Measurements from ENCODE around the gene IGSF21. TPM values are rescaled to one million over a fixed set of nuclear protein-coding genes. Genes with fewer than 3 reads are reported as not detected.

IGSF21 gene
- polyA plus RNA-seq, 1 donor (not counting 4 experiments of a cell fraction or from before 2014, with no cell fraction given): not detected

GRCh38 chr1:18316764-18317163, 209.2 kb downstream of the IGSF21 start:
- Histone ChIP-seq H3K9me1 (ENCODE audit: control insufficient read depth, extremely low read depth, insufficient read depth, low read length) (no peaks in the 10 kb centered on the region), H3K4me1 (ENCODE audit: control insufficient read depth, extremely low read depth, insufficient read depth, low read length) (no peaks in the 10 kb centered on the region), H3K9me3 (ENCODE audit: control insufficient read depth, low read depth, low read length) (no peaks in the 10 kb centered on the region), H2AFZ (ENCODE audit: control insufficient read depth, low read length) (no peak overlapping the region), H3K9ac (ENCODE audit: control insufficient read depth, extremely low read depth, insufficient read depth, low read length) (no peak overlapping the region), H3K27me3 (ENCODE audit: control insufficient read depth, extremely low read depth, insufficient read depth, low read length) (no peaks in the 10 kb centered on the region), H3K36me3 (ENCODE audit: control insufficient read depth in 2 of 2, extremely low read depth in 1 of 2, insufficient read depth in 2 of 2, low read length in 2 of 2) (no peaks in the 10 kb centered on the region), H3K4me3 (ENCODE audit: control insufficient read depth in 2 of 3, extremely low read depth in 1 of 3, insufficient read depth in 2 of 3, low read depth in 1 of 3, low read length in 3 of 3) (no peak overlapping the region), H3K79me2 (ENCODE audit: control insufficient read depth, insufficient read depth, low read length) (no peaks in the 10 kb centered on the region), H3K4me2 (ENCODE audit: control insufficient read depth, extremely low read depth, insufficient read depth, low read depth, low read length) (no peak overlapping the region), H3K27ac (ENCODE audit: control insufficient read depth, insufficient read depth, low read length) (no peak overlapping the region), H4K20me1 (ENCODE audit: control insufficient read depth, extremely low read depth, insufficient read depth, low read length) (no peaks in the 10 kb centered on the region)
- DNase-seq (ENCODE audit: low read depth, low spot score) (no peak), FAIRE-seq (no peak)
- dilution Hi-C loops (cut with MboI; ENCODE audit: extremely low pct_ligation_motif_present, low sequenced_read_pairs): no loop called here
- TF ChIP-seq EZH2 (IDR thresholded peaks at IDR 0.05; ENCODE audit: low read length) (no peak), CTCF (optimal IDR thresholded peaks at IDR 0.05 in 1 of 3, IDR thresholded peaks at IDR 0.05 in 1 of 3, conservative IDR thresholded peaks at IDR 0.05 in 1 of 3; ENCODE audit: extremely low read depth in 1 of 3, insufficient read depth in 2 of 3, low read length in 3 of 3) (no peak)

- no peaks in the 10 kb centered on the region for H3K9me3 ChIP-seq (ENCODE audit: control insufficient read depth, low read depth, low read length)
- dilution Hi-C loops (cut with MboI; ENCODE audit: extremely low pct_ligation_motif_present, low sequenced_read_pairs): no loop called here
- no peaks in the 10 kb centered on the region for H3K36me3 ChIP-seq (ENCODE audit: control insufficient read depth in 2 of 2, extremely low read depth in 1 of 2, insufficient read depth in 2 of 2, low read length in 2 of 2)
- no peaks in the 10 kb centered on the region for H3K79me2 ChIP-seq (ENCODE audit: control insufficient read depth, insufficient read depth, low read length)
- no peak overlapping the region for H2AFZ ChIP-seq (ENCODE audit: control insufficient read depth, low read length)
- H3K4me1 ChIP-seq (ENCODE audit: control insufficient read depth, extremely low read depth, insufficient read depth, low read length): no peaks in the 10 kb centered on the region
- no peaks in the 10 kb centered on the region for H3K9me1 ChIP-seq (ENCODE audit: control insufficient read depth, extremely low read depth, insufficient read depth, low read length)
- no peak overlapping the region for H3K4me3 ChIP-seq (ENCODE audit: control insufficient read depth in 2 of 3, extremely low read depth in 1 of 3, insufficient read depth in 2 of 3, low read depth in 1 of 3, low read length in 3 of 3)
- no peaks in the 10 kb centered on the region for H4K20me1 ChIP-seq (ENCODE audit: control insufficient read depth, extremely low read depth, insufficient read depth, low read length)
- no peak for DNase-seq (ENCODE audit: low read depth, low spot score)
- H3K27me3 ChIP-seq (ENCODE audit: control insufficient read depth, extremely low read depth, insufficient read depth, low read length): no peaks in the 10 kb centered on the region
- no peak overlapping the region for H3K4me2 ChIP-seq (ENCODE audit: control insufficient read depth, extremely low read depth, insufficient read depth, low read depth, low read length)
- no peak for TF ChIP-seq CTCF (optimal IDR thresholded peaks at IDR 0.05 in 1 of 3, IDR thresholded peaks at IDR 0.05 in 1 of 3, conservative IDR thresholded peaks at IDR 0.05 in 1 of 3; ENCODE audit: extremely low read depth in 1 of 3, insufficient read depth in 2 of 3, low read length in 3 of 3)
- TF ChIP-seq EZH2 (IDR thresholded peaks at IDR 0.05; ENCODE audit: low read length): no peak
- no peak for FAIRE-seq
- H3K9ac ChIP-seq (ENCODE audit: control insufficient read depth, extremely low read depth, insufficient read depth, low read length): no peak overlapping the region
- H3K27ac ChIP-seq (ENCODE audit: control insufficient read depth, insufficient read depth, low read length): no peak overlapping the region
Observed at GRCh38 chr1:18319099-18319498, 211.5 kb downstream of the IGSF21 start.

Measured in keratinocyte (primary cell).